ENCODE data around the gene RHOG.

The RHOG gene

GRCh38 chr11:3856856-3857553 lies 16.2 kb upstream of the RHOG start:
- peak overlapping the region; percentile 65 for H3K27ac ChIP-seq (ENCODE audit: low read length)
- peaks cover 33 to 59% of the 10 kb centered on the region in 2 donors for H3K4me1 ChIP-seq (ENCODE audit: control insufficient read depth in 1 of 2, insufficient read depth in 2 of 2, low read length in 2 of 2)
- H3K27me3 ChIP-seq (ENCODE audit: low read depth, low read length) = no peaks in the 10 kb centered on the region
- H3K9me3 ChIP-seq (ENCODE audit: control insufficient read depth in 1 of 2, low read length in 2 of 2) = no peaks in the 10 kb centered on the region
- peaks cover 0 to 3% of the 10 kb centered on the region in 2 donors for H3K36me3 ChIP-seq (ENCODE audit: control insufficient read depth in 1 of 2, insufficient read depth in 2 of 2, low read length in 2 of 2)
- H3K4me3 ChIP-seq (ENCODE audit: low read depth in 1 of 2, low read length in 2 of 2) = peak overlapping the region; percentile 90 to 92

DNA sequence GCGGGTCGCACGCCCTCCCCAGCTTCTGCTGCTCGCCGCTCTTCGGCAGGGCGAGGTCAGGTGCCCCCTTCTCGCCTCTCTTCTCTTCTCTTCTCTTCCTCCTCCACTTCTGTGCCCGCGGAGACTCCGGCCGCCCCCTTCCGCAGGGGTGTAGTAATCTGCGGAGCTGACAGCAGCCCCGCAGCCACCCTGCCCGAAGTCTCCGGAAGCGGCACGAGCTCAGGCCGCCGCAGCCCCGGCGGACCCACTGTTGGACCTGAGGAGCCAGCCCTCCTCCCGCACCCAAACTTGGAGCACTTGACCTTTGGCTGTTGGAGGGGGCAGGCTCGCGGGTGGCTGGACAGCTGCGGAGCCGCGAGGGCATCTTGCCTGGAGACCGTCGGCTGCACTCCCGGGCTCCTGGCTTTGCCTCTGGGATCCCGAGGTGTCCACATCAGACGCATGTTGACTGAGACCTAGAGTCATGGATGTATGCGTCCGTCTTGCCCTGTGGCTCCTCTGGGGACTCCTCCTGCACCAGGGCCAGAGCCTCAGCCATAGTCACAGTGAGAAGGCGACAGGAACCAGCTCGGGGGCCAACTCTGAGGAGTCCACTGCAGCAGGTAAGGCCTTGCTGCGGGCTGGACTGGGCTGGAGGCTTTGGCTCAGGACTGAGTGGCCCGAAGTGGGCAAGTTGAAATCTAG lies 15.2 kb upstream of the RHOG start:
- peaks cover 32 to 53% of the 10 kb centered on the region in 2 donors for H3K4me1 ChIP-seq (ENCODE audit: control insufficient read depth in 1 of 2, insufficient read depth in 2 of 2, low read length in 2 of 2)
- peaks cover 0 to 3% of the 10 kb centered on the region in 2 donors for H3K36me3 ChIP-seq (ENCODE audit: control insufficient read depth in 1 of 2, insufficient read depth in 2 of 2, low read length in 2 of 2)
- peak overlapping the region; percentile 65 for H3K27ac ChIP-seq (ENCODE audit: low read length)
- H3K27me3 ChIP-seq (ENCODE audit: low read depth, low read length) = no peaks in the 10 kb centered on the region
- H3K4me3 ChIP-seq (ENCODE audit: low read depth in 1 of 2, low read length in 2 of 2) = peak overlapping the region; percentile 90 to 92
- no peaks in the 10 kb centered on the region for H3K9me3 ChIP-seq (ENCODE audit: control insufficient read depth in 1 of 2, low read length in 2 of 2)

GRCh38 chr11:3854977-3855807 lies 14.4 kb upstream of the RHOG start, which contains the start of gene STIM1:
Gene STIM1, plus strand, starts transcription at chr11:3855664. Its CDS starts 607 bp downstream, at chr11:3856271.
- H3K9me3 ChIP-seq (ENCODE audit: control insufficient read depth in 1 of 2, low read length in 2 of 2) = no peaks in the 10 kb centered on the region
- H3K27me3 ChIP-seq (ENCODE audit: low read depth, low read length) = no peaks in the 10 kb centered on the region
- peaks cover 25 to 47% of the 10 kb centered on the region in 2 donors for H3K4me1 ChIP-seq (ENCODE audit: control insufficient read depth in 1 of 2, insufficient read depth in 2 of 2, low read length in 2 of 2)
- H3K27ac ChIP-seq (ENCODE audit: low read length) = peak within 1 kb of the TSS; percentile 88
- peaks cover 0 to 3% of the 10 kb centered on the region in 2 donors for H3K36me3 ChIP-seq (ENCODE audit: control insufficient read depth in 1 of 2, insufficient read depth in 2 of 2, low read length in 2 of 2)
- H3K4me3 ChIP-seq (ENCODE audit: low read depth in 1 of 2, low read length in 2 of 2) = peak within 1 kb of the TSS; percentile 90 to 92

- no peaks in the 10 kb centered on the region for H3K27me3 ChIP-seq (ENCODE audit: low read depth, low read length)
- peaks cover 0 to 3% of the 10 kb centered on the region in 2 donors for H3K36me3 ChIP-seq (ENCODE audit: control insufficient read depth in 1 of 2, insufficient read depth in 2 of 2, low read length in 2 of 2)
- H3K4me1 ChIP-seq (ENCODE audit: control insufficient read depth in 1 of 2, insufficient read depth in 2 of 2, low read length in 2 of 2) = peaks cover 20 to 42% of the 10 kb centered on the region in 2 donors
- H3K4me3 ChIP-seq (ENCODE audit: low read depth in 1 of 2, low read length in 2 of 2) = peak overlapping the region; percentile 52 to 92
- H3K27ac ChIP-seq (ENCODE audit: low read length) = peak overlapping the region; percentile 87
- no peaks in the 10 kb centered on the region for H3K9me3 ChIP-seq (ENCODE audit: control insufficient read depth in 1 of 2, low read length in 2 of 2)
Measured at GRCh38 chr11:3854660-3854976, 13.9 kb upstream of the RHOG start.

- H3K9me3 ChIP-seq (ENCODE audit: control insufficient read depth in 1 of 2, low read length in 2 of 2) = no peaks in the 10 kb centered on the region
- peaks cover 15 to 40% of the 10 kb centered on the region in 2 donors for H3K4me1 ChIP-seq (ENCODE audit: control insufficient read depth in 1 of 2, insufficient read depth in 2 of 2, low read length in 2 of 2)
- no peaks in the 10 kb centered on the region for H3K27me3 ChIP-seq (ENCODE audit: low read depth, low read length)
- H3K4me3 ChIP-seq (ENCODE audit: low read depth in 1 of 2, low read length in 2 of 2) = peak overlapping the region; percentile 52 to 92
- peak overlapping the region; percentile 87 for H3K27ac ChIP-seq (ENCODE audit: low read length)
- H3K36me3 ChIP-seq (ENCODE audit: control insufficient read depth in 1 of 2, insufficient read depth in 2 of 2, low read length in 2 of 2) = peaks cover 0 to 3% of the 10 kb centered on the region in 2 donors
Measured at GRCh38 chr11:3853899-3854659, 13.3 kb upstream of the RHOG start.

DNA sequence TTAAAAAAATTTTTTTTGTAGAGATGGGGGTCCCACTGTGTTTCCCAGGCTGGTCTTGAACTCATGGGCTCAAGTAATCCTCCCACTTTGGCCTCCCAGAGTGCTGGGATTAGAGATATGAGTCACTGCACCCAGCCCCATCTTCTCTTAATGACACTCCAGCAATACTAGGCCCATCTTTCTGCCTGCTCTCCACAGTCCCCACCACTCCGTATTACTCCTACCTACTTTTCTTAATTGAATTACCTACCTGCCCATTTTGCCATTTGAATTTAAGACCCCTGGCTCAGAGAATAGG lies 12.7 kb upstream of the RHOG start:
- Histone ChIP-seq H3K27ac (ENCODE audit: low read length) (peak overlapping the region; percentile 87), H3K4me3 (ENCODE audit: low read depth in 1 of 2, low read length in 2 of 2) (no peak overlapping the region), H3K36me3 (ENCODE audit: control insufficient read depth in 1 of 2, insufficient read depth in 2 of 2, low read length in 2 of 2) (peaks cover 0 to 3% of the 10 kb centered on the region in 2 donors), H3K9me3 (ENCODE audit: control insufficient read depth in 1 of 2, low read length in 2 of 2) (no peaks in the 10 kb centered on the region), H3K27me3 (ENCODE audit: low read depth, low read length) (no peaks in the 10 kb centered on the region), H3K4me1 (ENCODE audit: control insufficient read depth in 1 of 2, insufficient read depth in 2 of 2, low read length in 2 of 2) (peaks cover 15 to 34% of the 10 kb centered on the region in 2 donors)

GRCh38 chr11:3849297-3849874 lies 8.6 kb upstream of the RHOG start:
- Histone ChIP-seq H3K4me3 (ENCODE audit: low read depth in 1 of 2, low read length in 2 of 2) (no peak overlapping the region), H3K36me3 (ENCODE audit: control insufficient read depth in 1 of 2, insufficient read depth in 2 of 2, low read length in 2 of 2) (no peaks in the 10 kb centered on the region), H3K4me1 (ENCODE audit: control insufficient read depth in 1 of 2, insufficient read depth in 2 of 2, low read length in 2 of 2) (peaks cover 2 to 4% of the 10 kb centered on the region in 2 donors), H3K27me3 (ENCODE audit: low read depth, low read length) (no peaks in the 10 kb centered on the region), H3K27ac (ENCODE audit: low read length) (no peak overlapping the region), H3K9me3 (ENCODE audit: control insufficient read depth in 1 of 2, low read length in 2 of 2) (no peaks in the 10 kb centered on the region)

DNA sequence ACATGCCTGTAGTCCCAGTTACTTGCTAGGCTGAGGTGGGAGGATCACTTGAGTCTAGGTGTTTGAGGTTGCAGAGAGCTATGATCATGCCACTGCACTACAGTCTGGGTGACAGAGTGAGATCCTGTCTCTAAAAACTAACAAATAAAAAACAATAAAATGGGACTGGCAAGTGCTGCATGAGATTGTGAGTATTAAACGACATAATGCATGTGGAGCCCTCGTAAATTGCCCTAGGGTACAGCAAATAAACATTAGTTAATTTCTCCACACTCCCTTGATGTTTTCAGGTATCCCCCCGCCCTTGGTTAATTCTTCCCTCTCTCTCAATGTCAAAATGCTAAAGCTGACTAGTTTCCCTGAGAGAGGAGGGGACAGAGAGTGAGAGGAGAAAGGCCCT lies 4.9 kb upstream of the RHOG start:
- Histone ChIP-seq H3K36me3 (ENCODE audit: control insufficient read depth in 1 of 2, insufficient read depth in 2 of 2, low read length in 2 of 2) (no peaks in the 10 kb centered on the region), H3K27ac (ENCODE audit: low read length) (no peak overlapping the region), H3K4me3 (ENCODE audit: low read depth in 1 of 2, low read length in 2 of 2) (no peak overlapping the region), H3K9me3 (ENCODE audit: control insufficient read depth in 1 of 2, low read length in 2 of 2) (no peaks in the 10 kb centered on the region), H3K27me3 (ENCODE audit: low read depth, low read length) (no peaks in the 10 kb centered on the region), H3K4me1 (ENCODE audit: control insufficient read depth in 1 of 2, insufficient read depth in 2 of 2, low read length in 2 of 2) (peaks cover 0 to 3% of the 10 kb centered on the region in 2 donors)

DNA sequence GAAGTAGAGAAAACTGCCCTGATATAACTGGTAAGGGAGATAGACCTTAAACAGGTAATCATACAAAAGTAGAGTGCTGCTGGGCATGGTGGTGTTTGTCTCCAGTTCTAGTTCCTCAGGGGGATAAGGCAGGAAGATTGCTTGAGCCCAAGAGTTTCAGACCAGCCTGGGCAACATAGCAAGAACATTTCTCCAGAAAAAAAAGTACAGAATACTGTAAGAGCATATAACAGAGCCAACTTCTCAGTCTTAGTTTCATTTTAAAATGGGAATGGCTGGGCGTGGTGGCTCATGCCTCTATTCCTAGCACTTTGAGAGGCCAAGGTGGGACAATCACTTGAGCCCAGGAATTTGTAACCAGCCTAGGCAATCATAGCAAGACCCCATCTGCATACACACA lies 4.5 kb upstream of the RHOG start:
- Histone ChIP-seq H3K9me3 (ENCODE audit: control insufficient read depth in 1 of 2, low read length in 2 of 2) (no peaks in the 10 kb centered on the region), H3K36me3 (ENCODE audit: control insufficient read depth in 1 of 2, insufficient read depth in 2 of 2, low read length in 2 of 2) (no peaks in the 10 kb centered on the region), H3K4me1 (ENCODE audit: control insufficient read depth in 1 of 2, insufficient read depth in 2 of 2, low read length in 2 of 2) (peaks cover 0 to 3% of the 10 kb centered on the region in 2 donors), H3K4me3 (ENCODE audit: low read depth in 1 of 2, low read length in 2 of 2) (no peak overlapping the region), H3K27ac (ENCODE audit: low read length) (no peak overlapping the region), H3K27me3 (ENCODE audit: low read depth, low read length) (no peaks in the 10 kb centered on the region)

DNA sequence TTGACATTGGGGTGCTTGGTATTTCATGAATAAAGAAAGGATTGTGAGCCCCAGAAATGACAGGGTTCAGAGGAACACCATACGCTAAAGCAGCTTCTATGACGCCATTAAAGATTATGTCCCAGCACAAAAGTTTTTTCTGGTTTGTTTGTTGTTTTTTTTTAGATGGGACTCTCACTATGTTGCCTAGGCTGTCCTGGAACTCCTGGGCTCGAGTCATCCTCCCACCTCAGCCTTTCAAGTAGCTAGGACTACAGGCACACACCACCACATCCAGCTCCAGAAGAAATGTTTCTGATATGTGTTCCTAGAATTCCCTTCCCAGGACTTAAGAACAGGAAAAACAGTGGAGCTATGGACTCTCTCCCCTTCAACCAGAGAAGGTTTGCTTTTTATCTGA lies 2.6 kb upstream of the RHOG start:
- H3K4me1 ChIP-seq (ENCODE audit: control insufficient read depth in 1 of 2, insufficient read depth in 2 of 2, low read length in 2 of 2) = peaks cover 0 to 15% of the 10 kb centered on the region in 2 donors
- H3K27ac ChIP-seq (ENCODE audit: low read length) = no peak overlapping the region
- no peaks in the 10 kb centered on the region for H3K36me3 ChIP-seq (ENCODE audit: control insufficient read depth in 1 of 2, insufficient read depth in 2 of 2, low read length in 2 of 2)
- H3K4me3 ChIP-seq (ENCODE audit: low read depth in 1 of 2, low read length in 2 of 2) = no peak overlapping the region
- no peaks in the 10 kb centered on the region for H3K27me3 ChIP-seq (ENCODE audit: low read depth, low read length)
- H3K9me3 ChIP-seq (ENCODE audit: control insufficient read depth in 1 of 2, low read length in 2 of 2) = no peaks in the 10 kb centered on the region

Measured in muscle layer of duodenum (tissue), 2 donors.